GM21515 (cell line): ENCODE results near the gene APBA2.
"Not testable (repeated sequence)": the region's sequence is repeated elsewhere in the genome, so short reads cannot be mapped to it uniquely, and the experiment has no call there.

Experiments
- ATAC-seq: cut with Tn5 transposase; IDR thresholded peaks from one replicate; pipeline ENCODE4 v1.9.1; 2021; ENCODE audit not compliant: unreplicated experiment

The APBA2 gene

GRCh38 chr15:29032751-29033150, 147.0 kb downstream of the APBA2 start:
- ATAC-seq, result no peak

GRCh38 chr15:29034151-29034550, 148.4 kb downstream of the APBA2 start:
- ATAC-seq, result no peak

GRCh38 chr15:29034593-29035335, 149.0 kb downstream of the APBA2 start:
- ATAC-seq, result no peak

- ATAC-seq, result no peak
These were observed 149.8 kb downstream of the APBA2 start for GRCh38 chr15:29035336-29036285.

- ATAC-seq, result no peak
These were observed 152.4 kb downstream of the APBA2 start for GRCh38 chr15:29037997-29038705.

- no peak for ATAC-seq
These were observed 153.9 kb downstream of the APBA2 start for GRCh38 chr15:29039466-29040369.

- ATAC-seq, result no peak
These were observed 154.6 kb downstream of the APBA2 start for GRCh38 chr15:29040370-29040751.

- no peak for ATAC-seq
These were observed 158.1 kb downstream of the APBA2 start for GRCh38 chr15:29043736-29044502.

GRCh38 chr15:29044503-29044901, 158.7 kb downstream of the APBA2 start:
- ATAC-seq, result no peak

- ATAC-seq, result not testable (repeated sequence)
These were observed 159.4 kb downstream of the APBA2 start for GRCh38 chr15:29045161-29045560.

GRCh38 chr15:29045717-29046116, 159.9 kb downstream of the APBA2 start:
- no peak for ATAC-seq

- ATAC-seq, result no peak
These were observed 160.6 kb downstream of the APBA2 start for GRCh38 chr15:29046281-29046810.

- no peak for ATAC-seq
These were observed 161.2 kb downstream of the APBA2 start for GRCh38 chr15:29046977-29047376.

- no peak for ATAC-seq
These were observed 162.2 kb downstream of the APBA2 start for GRCh38 chr15:29048011-29048410.

GRCh38 chr15:29050870-29051269, 165.1 kb downstream of the APBA2 start:
- no peak for ATAC-seq

- ATAC-seq, result no peak
These were observed 165.6 kb downstream of the APBA2 start for GRCh38 chr15:29051422-29051821.

GRCh38 chr15:29053006-29053405, 167.2 kb downstream of the APBA2 start:
- no peak for ATAC-seq

GRCh38 chr15:29053661-29054131, 167.9 kb downstream of the APBA2 start:
- no peak for ATAC-seq
